HG03159 (cell line): ENCODE data around the gene AMOTL2.

Experiments
- ATAC-seq: cut with Tn5 transposase; IDR thresholded peaks from one replicate; pipeline ENCODE4 v1.9.1; 2021; ENCODE audit warnings: mild to moderate bottlenecking, moderate library complexity; ENCODE audit not compliant: unreplicated experiment

The AMOTL2 gene

GRCh38 chr3:134374105-134374790 is at the start of gene AMOTL2:
TSS of gene AMOTL2 (minus strand) at chr3:134374447. CDS start at chr3:134371433, 3,014 bp downstream.
- no peak for ATAC-seq

- ATAC-seq, result no peak
Observed at GRCh38 chr3:134423153-134423552, 48.9 kb upstream of the AMOTL2 start.

GRCh38 chr3:134419960-134420321 is 45.7 kb upstream of the AMOTL2 start:
- ATAC-seq, result no peak

GRCh38 chr3:134419214-134419959 is 45.1 kb upstream of the AMOTL2 start:
- ATAC-seq, result no peak

GRCh38 chr3:134409041-134409440 is 34.8 kb upstream of the AMOTL2 start:
- no peak for ATAC-seq

- no peak for ATAC-seq
Observed at GRCh38 chr3:134407239-134407625, 33.0 kb upstream of the AMOTL2 start.

- ATAC-seq, result no peak
Observed at GRCh38 chr3:134406331-134407238, 32.3 kb upstream of the AMOTL2 start.

GRCh38 chr3:134404366-134404885 is 30.2 kb upstream of the AMOTL2 start:
- no peak for ATAC-seq

- no peak for ATAC-seq
Observed at GRCh38 chr3:134397755-134398154, 23.5 kb upstream of the AMOTL2 start.

- ATAC-seq, result no peak
Observed at GRCh38 chr3:134395103-134395502, 20.9 kb upstream of the AMOTL2 start.

- no peak for ATAC-seq
Observed at GRCh38 chr3:134394380-134394779, 20.1 kb upstream of the AMOTL2 start.

GRCh38 chr3:134393074-134393473 is 18.8 kb upstream of the AMOTL2 start:
- no peak for ATAC-seq

GRCh38 chr3:134392336-134392983 is 18.2 kb upstream of the AMOTL2 start:
- no peak for ATAC-seq

GRCh38 chr3:134389865-134390264 is 15.6 kb upstream of the AMOTL2 start:
- no peak for ATAC-seq

GRCh38 chr3:134388788-134389485 is 14.7 kb upstream of the AMOTL2 start:
- ATAC-seq, result no peak

GRCh38 chr3:134388292-134388691 is 14.0 kb upstream of the AMOTL2 start:
- no peak for ATAC-seq

GRCh38 chr3:134387293-134387692 is 13.0 kb upstream of the AMOTL2 start:
- no peak for ATAC-seq

- no peak for ATAC-seq
Observed at GRCh38 chr3:134384963-134385362, 10.7 kb upstream of the AMOTL2 start.

GRCh38 chr3:134381831-134382442 is 7.7 kb upstream of the AMOTL2 start:
- no peak for ATAC-seq

- ATAC-seq, result no peak
Observed at GRCh38 chr3:134381076-134381475, 6.8 kb upstream of the AMOTL2 start.
